Kidney epithelial cell (primary cell): Measurements from ENCODE around the gene BCHE. TPM values are rescaled to one million over a fixed set of nuclear protein-coding genes. Genes with fewer than 3 reads are reported as not detected.
"Not testable (repeated sequence)": the region's sequence is repeated elsewhere in the genome, so short reads cannot be mapped to it uniquely, and the experiment has no call there.

Experiments
- DNase-seq: peaks from one replicate; pipeline ENCODE4 v3.0.0-alpha.2; 2010; ENCODE audit warnings: low read depth
- H3K27me3 ChIP-seq: 2 replicates; pipeline ENCODE4 v1.6.0; 2011; ENCODE audit warnings: low read length; ENCODE audit not compliant: control insufficient read depth, insufficient read depth
- H3K36me3 ChIP-seq: 2 replicates; pipeline ENCODE4 v1.5.1; 2011; ENCODE audit warnings: low read length; ENCODE audit not compliant: control insufficient read depth, insufficient read depth
- H3K4me3 ChIP-seq: 2 replicates; pipeline ENCODE4 v1.5.1; 2011; ENCODE audit warnings: low read depth, mild to moderate bottlenecking, control low read depth, low read length
- CTCF ChIP-seq: IDR thresholded peaks from 2 replicates; pipeline ENCODE4 v1.5.1; 2011; ENCODE audit warnings: mild to moderate bottlenecking, moderate library complexity, low read length, control low read depth, inconsistent platforms; ENCODE audit not compliant: insufficient read depth, poor library complexity, severe bottlenecking
- total RNA-seq: library from RNA; depleted of rRNA; stranded (reverse); fragments of >200 nt; gene quantifications from 2 replicates; pipeline ENCODE4 v1.2.3, GENCODE V29; 2015

The BCHE gene
- total RNA-seq, 1 donor from 2014 or later: 6.6 TPM

- H3K36me3 ChIP-seq: no peaks in the 10 kb centered on the region
- no peak overlapping the region for H3K4me3 ChIP-seq
- no peak for DNase-seq
- no peaks in the 10 kb centered on the region for H3K27me3 ChIP-seq
- no peak for TF ChIP-seq CTCF
Observed at GRCh38 chr3:165815682-165816081, 21.5 kb downstream of the BCHE start.

GRCh38 chr3:165814380-165814779 lies 22.8 kb downstream of the BCHE start:
- TF ChIP-seq CTCF: no peak

GRCh38 chr3:165807937-165808336 lies 29.3 kb downstream of the BCHE start:
- not testable (repeated sequence) for H3K36me3 ChIP-seq, DNase-seq, H3K4me3 ChIP-seq, H3K27me3 ChIP-seq

More at GRCh38 chr3:165814380-165814779, 22.8 kb downstream of the BCHE start:
- Histone ChIP-seq H3K36me3 (no peaks in the 10 kb centered on the region), H3K4me3 (no peak overlapping the region), H3K27me3 (no peaks in the 10 kb centered on the region)
- no peak for DNase-seq

- DNase-seq: no peak
- TF ChIP-seq CTCF: no peak
- no peaks in the 10 kb centered on the region for H3K36me3 ChIP-seq
- H3K27me3 ChIP-seq: no peaks in the 10 kb centered on the region
- no peak overlapping the region for H3K4me3 ChIP-seq
Observed at GRCh38 chr3:165805946-165806561, 31.2 kb downstream of the BCHE start.

GRCh38 chr3:165803471-165803870 lies 33.8 kb downstream of the BCHE start:
- Histone ChIP-seq H3K4me3 (no peak overlapping the region), H3K27me3 (no peaks in the 10 kb centered on the region), H3K36me3 (no peaks in the 10 kb centered on the region)
- TF ChIP-seq CTCF: no peak
- no peak for DNase-seq

GRCh38 chr3:165800970-165801369 lies 36.3 kb downstream of the BCHE start:
- H3K27me3 ChIP-seq: no peaks in the 10 kb centered on the region

More at GRCh38 chr3:165800970-165801369, 36.3 kb downstream of the BCHE start:
- TF ChIP-seq CTCF: no peak
- no peak for DNase-seq
- Histone ChIP-seq H3K36me3 (no peaks in the 10 kb centered on the region), H3K4me3 (no peak overlapping the region)
